Measurements from ENCODE around the gene RPS3.

Gene RPS3

DNA sequence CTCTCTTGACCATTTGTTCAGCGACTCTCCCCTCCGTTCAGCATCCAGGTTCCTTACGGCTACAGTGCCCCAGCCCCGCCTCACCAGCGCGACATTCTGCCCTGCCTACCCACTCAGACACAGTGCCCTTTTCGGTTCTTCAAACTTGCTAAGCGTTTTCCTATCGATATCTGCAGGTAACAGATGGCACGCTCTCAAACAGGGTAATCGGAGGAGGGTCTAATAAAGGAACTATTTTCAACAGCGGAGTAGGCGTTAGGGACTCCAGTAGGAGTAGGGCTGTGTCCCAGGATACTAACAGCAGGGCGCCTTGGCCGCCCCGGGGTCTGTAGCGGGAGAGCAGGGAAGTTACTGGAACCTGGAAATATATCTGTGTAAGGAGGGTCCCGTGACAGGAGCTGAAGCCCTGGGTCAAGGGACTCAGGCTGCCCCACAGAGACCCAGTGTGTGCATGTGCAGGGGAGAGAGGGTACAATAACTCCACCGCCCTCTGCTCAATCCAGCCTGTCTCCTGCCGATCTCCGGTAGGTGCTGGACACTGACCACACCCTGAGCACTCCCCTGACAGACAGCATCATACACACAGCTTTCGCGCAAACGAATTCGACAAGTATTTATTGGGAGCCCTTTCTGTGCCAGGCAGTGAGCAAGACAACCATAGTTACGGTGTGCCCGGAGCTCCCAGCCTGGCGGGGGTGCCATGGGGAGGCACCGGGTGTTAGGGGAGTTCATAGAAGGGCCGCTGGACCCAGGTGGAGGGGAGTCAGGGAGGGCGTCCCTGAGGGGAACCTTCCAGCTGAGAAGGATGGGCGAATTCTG lies 31.6 kb downstream of the RPS3 start:
- peak overlapping the region; percentile 51 for H3K4me3 ChIP-seq (ENCODE audit: low read length)
- 36% methylated on average over 32 of the region's 32 CpGs for WGBS
- no peak overlapping the region for H3K9ac ChIP-seq (ENCODE audit: low read depth, low read length)
- no peak overlapping the region for H3K27ac ChIP-seq (ENCODE audit: low read depth, low read length)
- no peaks in the 10 kb centered on the region for H3K36me3 ChIP-seq (ENCODE audit: insufficient read depth, low read length)
- H3K27me3 ChIP-seq (ENCODE audit: insufficient read depth, low read length): peaks cover 70% of the 10 kb centered on the region
- peaks cover 14% of the 10 kb centered on the region; the same call in 1 of the 2 replicates for H3K4me1 ChIP-seq (ENCODE audit: insufficient read depth, low read length)
- H3K9me3 ChIP-seq (ENCODE audit: insufficient read depth, low read depth, low read length): peaks cover 7% of the 10 kb centered on the region; the same call in 1 of the 2 replicates

DNA sequence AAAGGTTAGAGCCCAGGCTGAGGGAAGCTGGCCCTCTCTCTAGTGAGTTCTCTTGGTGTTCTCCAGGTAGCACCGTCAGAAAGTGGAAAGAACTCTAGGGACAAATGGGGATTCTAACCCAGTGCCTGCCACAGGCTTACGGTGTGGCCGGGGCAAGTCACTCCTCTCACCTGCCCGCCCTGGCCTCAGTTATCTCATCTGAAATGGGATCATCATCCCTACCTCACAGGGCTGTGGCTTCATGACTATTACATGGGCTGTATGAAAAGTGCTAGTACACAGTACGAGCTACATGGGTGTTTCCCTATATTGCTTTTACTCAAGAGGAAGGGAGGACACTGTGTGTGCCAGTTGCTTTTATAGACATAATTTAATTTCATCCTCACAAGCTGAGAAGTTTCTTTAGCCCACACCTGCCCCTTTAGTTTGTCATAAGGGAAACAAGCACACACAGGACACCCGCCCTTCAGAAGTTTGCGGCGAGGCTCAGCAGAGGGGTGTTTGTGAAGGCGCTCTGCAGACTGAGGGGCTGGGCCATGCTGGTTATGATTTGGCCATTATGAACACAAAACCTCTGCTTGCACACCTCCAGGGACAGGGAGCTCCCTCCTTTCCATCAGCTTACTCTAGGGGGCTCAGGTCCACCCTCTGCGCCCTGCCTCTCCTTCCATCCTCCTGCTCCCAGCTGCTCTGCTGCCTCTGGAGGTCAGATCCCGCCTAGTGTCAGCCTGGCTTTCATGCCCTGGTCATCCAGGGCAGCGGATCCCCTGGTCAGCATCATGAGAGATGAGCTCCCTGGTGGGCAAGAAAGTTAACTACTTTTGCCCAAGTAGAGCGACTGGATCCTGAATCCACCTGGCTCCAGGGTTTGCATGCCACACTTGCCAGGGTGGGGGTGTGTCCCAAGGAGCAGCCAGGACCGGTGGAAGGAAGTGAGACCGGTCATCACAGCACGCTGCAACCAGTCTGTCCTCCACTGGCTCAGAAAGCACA lies 32.5 kb downstream of the RPS3 start:
- WGBS: 59% methylated on average over 16 of the region's 16 CpGs
- Histone ChIP-seq H3K9me3 (ENCODE audit: insufficient read depth, low read depth, low read length) (peaks cover 7% of the 10 kb centered on the region; the same call in 1 of the 2 replicates), H3K27me3 (ENCODE audit: insufficient read depth, low read length) (peaks cover 70% of the 10 kb centered on the region), H3K9ac (ENCODE audit: low read depth, low read length) (no peak overlapping the region), H3K27ac (ENCODE audit: low read depth, low read length) (no peak overlapping the region), H3K4me3 (ENCODE audit: low read length) (peak overlapping the region; percentile 41; the same call in 1 of the 2 replicates), H3K4me1 (ENCODE audit: insufficient read depth, low read length) (peaks cover 14% of the 10 kb centered on the region; the same call in 1 of the 2 replicates), H3K36me3 (ENCODE audit: insufficient read depth, low read length) (no peaks in the 10 kb centered on the region)

DNA sequence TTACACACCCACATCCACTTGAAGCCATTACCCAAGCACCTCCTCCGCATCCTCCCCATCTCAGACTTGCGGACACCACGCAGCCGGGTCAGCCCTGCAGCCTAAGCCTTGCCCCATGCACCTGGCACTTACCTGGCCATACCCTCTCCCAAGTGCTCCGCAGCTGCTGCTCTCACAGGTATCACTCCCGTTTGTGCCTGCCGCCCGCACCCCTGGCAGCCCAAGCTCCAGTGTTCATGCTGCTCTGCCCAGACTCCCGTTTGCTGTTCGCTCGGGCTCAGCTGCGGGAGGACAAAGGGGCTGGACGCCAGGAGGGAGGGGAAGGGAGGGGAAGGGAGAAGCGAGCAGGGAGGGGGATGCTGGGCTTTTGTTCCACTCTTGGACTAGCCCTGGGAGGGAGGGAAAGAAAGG lies 33.6 kb downstream of the RPS3 start, which contains the start of gene KLHL35:
KLHL35 (minus strand) TSS at position 293 of the 411 bp plus-strand sequence. CDS start 2,574 bp downstream, outside the sequence.
- Histone ChIP-seq H3K27me3 (ENCODE audit: insufficient read depth, low read length) (peaks cover 60% of the 10 kb centered on the region), H3K9me3 (ENCODE audit: insufficient read depth, low read depth, low read length) (peaks cover 7% of the 10 kb centered on the region; the same call in 1 of the 2 replicates), H3K36me3 (ENCODE audit: insufficient read depth, low read length) (no peaks in the 10 kb centered on the region), H3K27ac (ENCODE audit: low read depth, low read length) (no peak within 1 kb of the TSS), H3K4me1 (ENCODE audit: insufficient read depth, low read length) (peaks cover 12% of the 10 kb centered on the region; the same call in 1 of the 2 replicates), H3K4me3 (ENCODE audit: low read length) (peak within 1 kb of the TSS; percentile 41), H3K9ac (ENCODE audit: low read depth, low read length) (no peak within 1 kb of the TSS)
- 21% methylated on average over 14 of the region's 14 CpGs for WGBS

DNA sequence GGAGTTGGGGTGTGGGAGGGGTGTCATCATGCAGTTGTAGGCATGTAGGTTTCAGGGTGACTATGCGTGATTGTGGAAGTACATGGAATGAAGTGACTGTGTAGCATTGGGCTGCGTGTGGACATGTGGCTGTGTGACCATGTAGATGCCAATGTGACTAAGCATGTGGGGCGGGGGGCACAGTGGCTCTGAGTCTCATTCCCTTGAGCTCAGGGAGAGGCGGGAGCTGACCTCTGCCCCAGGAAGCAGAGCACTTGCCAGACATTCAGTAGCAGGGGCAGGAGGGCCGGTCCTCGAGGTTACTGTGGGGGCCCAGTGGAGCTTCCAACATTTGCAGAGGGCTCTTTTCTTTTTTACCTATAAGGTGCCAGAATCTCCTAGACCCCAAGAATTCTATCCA lies 34.1 kb downstream of the RPS3 start:
- H3K27ac ChIP-seq (ENCODE audit: low read depth, low read length): no peak overlapping the region
- 0 out of 2 replicates have a peak, but pooled peaks cover 11% of the 10 kb centered on the region for H3K4me1 ChIP-seq (ENCODE audit: insufficient read depth, low read length)
- no peaks in the 10 kb centered on the region for H3K36me3 ChIP-seq (ENCODE audit: insufficient read depth, low read length)
- H3K9ac ChIP-seq (ENCODE audit: low read depth, low read length): no peak overlapping the region
- H3K4me3 ChIP-seq (ENCODE audit: low read length): no peak overlapping the region
- peaks cover 7% of the 10 kb centered on the region; the same call in 1 of the 2 replicates for H3K9me3 ChIP-seq (ENCODE audit: insufficient read depth, low read depth, low read length)
- WGBS: 84% methylated on average over 6 of the region's 6 CpGs
- H3K27me3 ChIP-seq (ENCODE audit: insufficient read depth, low read length): peaks cover 55% of the 10 kb centered on the region

- Histone ChIP-seq H3K27ac (ENCODE audit: low read depth, low read length) (no peak overlapping the region), H3K9me3 (ENCODE audit: insufficient read depth, low read depth, low read length) (peaks cover 6% of the 10 kb centered on the region; the same call in 1 of the 2 replicates), H3K27me3 (ENCODE audit: insufficient read depth, low read length) (peaks cover 49% of the 10 kb centered on the region), H3K9ac (ENCODE audit: low read depth, low read length) (no peak overlapping the region), H3K4me1 (ENCODE audit: insufficient read depth, low read length) (peaks cover 12% of the 10 kb centered on the region; the same call in 1 of the 2 replicates), H3K4me3 (ENCODE audit: low read length) (no peak overlapping the region), H3K36me3 (ENCODE audit: insufficient read depth, low read length) (no peaks in the 10 kb centered on the region)
- WGBS: 90% methylated on average over 4 of the region's 4 CpGs
These were observed 34.7 kb downstream of the RPS3 start for GRCh38 chr11:75434051-75434450.

DNA sequence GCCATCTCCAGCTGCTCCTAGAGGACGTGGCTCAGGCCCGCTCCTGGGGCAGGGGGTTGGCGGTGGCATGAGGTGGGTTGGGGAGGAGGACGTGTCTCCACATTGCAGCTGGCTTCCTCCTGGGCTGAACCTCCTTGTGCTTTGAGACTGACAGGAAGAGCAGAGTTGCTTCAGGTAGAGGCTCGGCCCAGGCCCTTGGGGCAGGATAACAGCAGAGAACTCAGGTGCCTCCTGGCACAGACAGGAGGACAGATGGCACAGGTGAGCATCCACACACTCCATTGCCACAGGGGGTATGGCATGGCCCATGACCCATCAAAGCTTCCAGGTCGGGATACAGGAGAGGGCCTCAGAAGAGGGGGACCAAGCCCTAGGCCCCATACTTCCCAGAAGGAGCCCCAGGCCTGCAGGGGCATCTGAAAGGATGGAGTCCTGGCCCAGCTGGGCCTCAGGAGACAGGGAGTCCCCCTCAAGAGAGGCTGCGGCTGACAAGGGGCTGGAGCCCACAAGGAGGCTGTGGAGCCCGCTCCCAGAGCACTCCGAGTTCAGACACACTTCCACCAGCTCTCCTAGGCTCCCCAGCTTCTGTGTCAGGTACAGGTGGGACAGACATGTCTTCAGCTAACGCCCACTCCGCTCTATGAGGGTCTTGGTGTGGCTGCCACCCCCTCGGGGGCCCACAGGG lies 35.7 kb downstream of the RPS3 start:
- Histone ChIP-seq H3K27ac (ENCODE audit: low read depth, low read length) (no peak overlapping the region), H3K9me3 (ENCODE audit: insufficient read depth, low read depth, low read length) (no peaks in the 10 kb centered on the region), H3K4me3 (ENCODE audit: low read length) (no peak overlapping the region), H3K27me3 (ENCODE audit: insufficient read depth, low read length) (peaks cover 39% of the 10 kb centered on the region), H3K9ac (ENCODE audit: low read depth, low read length) (no peak overlapping the region), H3K36me3 (ENCODE audit: insufficient read depth, low read length) (no peaks in the 10 kb centered on the region), H3K4me1 (ENCODE audit: insufficient read depth, low read length) (peaks cover 15% of the 10 kb centered on the region; the same call in 1 of the 2 replicates)
- 93% methylated on average over 12 of the region's 12 CpGs for WGBS

DNA sequence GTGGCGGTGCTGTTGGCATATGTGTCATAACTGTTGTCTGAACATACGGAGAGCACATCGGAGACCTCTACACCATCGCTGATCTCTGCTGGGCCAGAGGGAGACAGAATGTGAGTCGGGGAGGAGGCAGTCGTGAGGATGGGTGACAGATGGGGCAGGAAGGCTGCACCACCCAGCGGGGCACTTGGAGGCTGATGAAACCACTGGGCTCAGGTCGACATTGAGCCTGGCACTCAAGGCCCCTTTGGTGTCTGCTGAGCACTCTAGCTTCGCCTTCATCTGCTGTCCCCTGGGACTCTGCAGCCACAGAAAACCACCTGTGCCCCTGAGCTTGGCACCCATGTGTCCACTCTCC lies 36.2 kb downstream of the RPS3 start:
- peaks cover 15% of the 10 kb centered on the region; the same call in 1 of the 2 replicates for H3K4me1 ChIP-seq (ENCODE audit: insufficient read depth, low read length)
- H3K27ac ChIP-seq (ENCODE audit: low read depth, low read length): no peak overlapping the region
- no peak overlapping the region for H3K9ac ChIP-seq (ENCODE audit: low read depth, low read length)
- no peaks in the 10 kb centered on the region for H3K36me3 ChIP-seq (ENCODE audit: insufficient read depth, low read length)
- no peak overlapping the region for H3K4me3 ChIP-seq (ENCODE audit: low read length)
- H3K9me3 ChIP-seq (ENCODE audit: insufficient read depth, low read depth, low read length): no peaks in the 10 kb centered on the region
- H3K27me3 ChIP-seq (ENCODE audit: insufficient read depth, low read length): peaks cover 34% of the 10 kb centered on the region
- WGBS: 94% methylated on average over 9 of the region's 9 CpGs

GRCh38 chr11:75436806-75437205 lies 37.5 kb downstream of the RPS3 start:
- H3K27me3 ChIP-seq (ENCODE audit: insufficient read depth, low read length): peaks cover 21% of the 10 kb centered on the region
- 96% methylated on average over 9 of the region's 9 CpGs for WGBS
- no peaks in the 10 kb centered on the region for H3K9me3 ChIP-seq (ENCODE audit: insufficient read depth, low read depth, low read length)
- H3K27ac ChIP-seq (ENCODE audit: low read depth, low read length): no peak overlapping the region
- H3K36me3 ChIP-seq (ENCODE audit: insufficient read depth, low read length): no peaks in the 10 kb centered on the region
- peaks cover 15% of the 10 kb centered on the region; the same call in 1 of the 2 replicates for H3K4me1 ChIP-seq (ENCODE audit: insufficient read depth, low read length)
- no peak overlapping the region for H3K4me3 ChIP-seq (ENCODE audit: low read length)
- H3K9ac ChIP-seq (ENCODE audit: low read depth, low read length): no peak overlapping the region

- WGBS: 94% methylated on average over 13 of the region's 13 CpGs
- Histone ChIP-seq H3K4me3 (ENCODE audit: low read length) (no peak overlapping the region), H3K9ac (ENCODE audit: low read depth, low read length) (no peak overlapping the region), H3K36me3 (ENCODE audit: insufficient read depth, low read length) (no peaks in the 10 kb centered on the region), H3K4me1 (ENCODE audit: insufficient read depth, low read length) (peaks cover 8% of the 10 kb centered on the region; the same call in 1 of the 2 replicates), H3K27me3 (ENCODE audit: insufficient read depth, low read length) (peaks cover 8% of the 10 kb centered on the region), H3K27ac (ENCODE audit: low read depth, low read length) (no peak overlapping the region), H3K9me3 (ENCODE audit: insufficient read depth, low read depth, low read length) (no peaks in the 10 kb centered on the region)
These were observed 38.8 kb downstream of the RPS3 start for GRCh38 chr11:75437966-75438659.

DNA sequence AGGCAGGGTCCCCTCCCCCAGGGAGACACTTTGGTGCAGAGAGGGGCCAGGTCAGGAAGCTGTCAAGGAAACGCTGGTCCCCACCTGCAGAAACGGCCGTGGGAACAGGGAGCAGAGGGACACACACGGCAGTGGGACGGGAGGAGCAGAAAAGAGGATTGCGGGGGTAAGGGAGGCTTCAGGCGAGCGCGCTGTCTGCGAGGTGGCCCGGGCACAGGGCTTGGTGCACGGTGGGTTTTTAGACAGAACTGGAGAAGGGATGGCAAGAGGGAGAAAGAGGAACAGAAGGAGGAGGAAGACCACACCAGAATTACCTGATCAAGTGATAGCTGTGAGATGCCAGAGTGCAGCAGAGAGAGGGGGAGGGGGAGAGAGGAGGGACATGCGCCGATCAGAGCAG lies 39.7 kb downstream of the RPS3 start:
- Histone ChIP-seq H3K9me3 (ENCODE audit: insufficient read depth, low read depth, low read length) (no peaks in the 10 kb centered on the region), H3K4me1 (ENCODE audit: insufficient read depth, low read length) (peaks cover 5% of the 10 kb centered on the region; the same call in 1 of the 2 replicates), H3K27me3 (ENCODE audit: insufficient read depth, low read length) (no peaks in the 10 kb centered on the region), H3K4me3 (ENCODE audit: low read length) (no peak overlapping the region), H3K36me3 (ENCODE audit: insufficient read depth, low read length) (no peaks in the 10 kb centered on the region), H3K9ac (ENCODE audit: low read depth, low read length) (no peak overlapping the region), H3K27ac (ENCODE audit: low read depth, low read length) (no peak overlapping the region)
- WGBS: 80% methylated on average over 14 of the region's 14 CpGs
